ENCODE data around the gene MGMT. TPM values are rescaled to one million over a fixed set of nuclear protein-coding genes. Genes with fewer than 3 reads are reported as not detected.

The MGMT gene
- total and polyA plus RNA-seq, 9 of the 15 experiments (the other 6 are each of a cell fraction or from before 2014, with no cell fraction given), result 0.03 to 0.29 (median 0.11) TPM; not detected in 4

- no peak for TF ChIP-seq FOS (IDR thresholded peaks at IDR 0.05; ENCODE audit: extremely low read depth, insufficient read length)
- TF ChIP-seq, protein P1, sequence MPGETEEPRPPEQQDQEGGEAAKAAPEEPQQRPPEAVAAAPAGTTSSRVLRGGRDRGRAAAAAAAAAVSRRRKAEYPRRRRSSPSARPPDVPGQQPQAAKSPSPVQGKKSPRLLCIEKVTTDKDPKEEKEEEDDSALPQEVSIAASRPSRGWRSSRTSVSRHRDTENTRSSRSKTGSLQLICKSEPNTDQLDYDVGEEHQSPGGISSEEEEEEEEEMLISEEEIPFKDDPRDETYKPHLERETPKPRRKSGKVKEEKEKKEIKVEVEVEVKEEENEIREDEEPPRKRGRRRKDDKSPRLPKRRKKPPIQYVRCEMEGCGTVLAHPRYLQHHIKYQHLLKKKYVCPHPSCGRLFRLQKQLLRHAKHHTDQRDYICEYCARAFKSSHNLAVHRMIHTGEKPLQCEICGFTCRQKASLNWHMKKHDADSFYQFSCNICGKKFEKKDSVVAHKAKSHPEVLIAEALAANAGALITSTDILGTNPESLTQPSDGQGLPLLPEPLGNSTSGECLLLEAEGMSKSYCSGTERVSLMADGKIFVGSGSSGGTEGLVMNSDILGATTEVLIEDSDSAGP (CRISPR knock-in tag; IDR thresholded peaks at IDR 0.05), result no peak
- TF ChIP-seq TARDBP (IDR thresholded peaks at IDR 0.05), result no peak
- TF ChIP-seq STAG1 (CRISPR knock-in tag; IDR thresholded peaks at IDR 0.05; ENCODE audit: borderline replicate concordance), result no peak
Measured at GRCh38 chr10:129780901-129781795, 314.1 kb downstream of the MGMT start (continued).

- peak; percentile 5 to 11 (median 8) for DNase-seq (ENCODE audit: extremely low read depth in 1 of 4, low spot score in 3 of 4)
- no peak overlapping the region for H3K9ac ChIP-seq (ENCODE audit: insufficient read depth in 1 of 2, low read depth in 2 of 2, low read length in 2 of 2)
- no peak for FAIRE-seq
- H3K9me1 ChIP-seq (ENCODE audit: control insufficient read depth, insufficient read depth, low read length), result no peaks in the 10 kb centered on the region
- H3K4me2 ChIP-seq (ENCODE audit: insufficient read depth, low read length), result no peak overlapping the region
- no peak overlapping the region for H3K27ac ChIP-seq (ENCODE audit: extremely low read depth, low read depth, low read length)
- in situ Hi-C loops (cut with MboI) (no loop called here), intact Hi-C loops (cut with micrococcal nuclease) (no loop called here)
- no peaks in the 10 kb centered on the region for H3K9me3 ChIP-seq (replicated peaks; ENCODE audit: control insufficient read depth, insufficient read depth, low read depth, low read length)
- ChIA-PET POLR2A (interaction anchor here (0.5 kb wide), 1 partner anchor 380 kb away, joined by 3 read pairs; no protein-coding TSS in a partner anchor), CTCF (ENCODE audit: low intra/inter-chr PET ratio) (no interaction called here)
- H3K4me3 ChIP-seq, result no peak overlapping the region
- H3K79me2 ChIP-seq (ENCODE audit: control insufficient read depth, insufficient read depth, low read length), result no peaks in the 10 kb centered on the region
- no peaks in the 10 kb centered on the region for H3K36me3 ChIP-seq (ENCODE audit: control insufficient read depth, insufficient read depth, low read length)
- WGBS (ENCODE audit: insufficient coverage, low coverage, missing lambda C conversion rate), result 10% methylated on average over 1 of the region's 6 CpGs
- peaks cover 0 to 12% of the 10 kb centered on the region in 2 experiments; a peak in 1 of 5 replicates for H3K27me3 ChIP-seq (ENCODE audit: control insufficient read depth in 2 of 2, insufficient read depth in 2 of 2, low read length in 2 of 2)
- ATAC-seq, result no peak
- H2AFZ ChIP-seq (ENCODE audit: low read depth, low read length), result no peak overlapping the region
- no TSS peak for BruUV-seq (replicated peaks)
- H4K20me1 ChIP-seq (replicated peaks; ENCODE audit: control insufficient read depth, insufficient read depth, low read length), result no peaks in the 10 kb centered on the region
- no peaks in the 10 kb centered on the region for H3K4me1 ChIP-seq (replicated peaks in 1 of 2; ENCODE audit: control insufficient read depth in 2 of 2, insufficient read depth in 2 of 2, low read length in 2 of 2)
- no peak for TF ChIP-seq POLR3A (IDR thresholded peaks at IDR 0.05; ENCODE audit: borderline replicate concordance, extremely low read depth, insufficient read depth, insufficient read length)
- TF ChIP-seq ZNF785 (CRISPR knock-in tag; IDR thresholded peaks at IDR 0.05), result no peak
- TF ChIP-seq SIX5 (IDR thresholded peaks at IDR 0.05; ENCODE audit: borderline replicate concordance in 1 of 2, insufficient read depth in 1 of 2, low read depth in 1 of 2, low read length in 2 of 2), result no peak
- TF ChIP-seq CBFA2T2 (conservative IDR thresholded peaks at IDR 0.05), result peak; percentile 60
- TF ChIP-seq, protein P2, sequence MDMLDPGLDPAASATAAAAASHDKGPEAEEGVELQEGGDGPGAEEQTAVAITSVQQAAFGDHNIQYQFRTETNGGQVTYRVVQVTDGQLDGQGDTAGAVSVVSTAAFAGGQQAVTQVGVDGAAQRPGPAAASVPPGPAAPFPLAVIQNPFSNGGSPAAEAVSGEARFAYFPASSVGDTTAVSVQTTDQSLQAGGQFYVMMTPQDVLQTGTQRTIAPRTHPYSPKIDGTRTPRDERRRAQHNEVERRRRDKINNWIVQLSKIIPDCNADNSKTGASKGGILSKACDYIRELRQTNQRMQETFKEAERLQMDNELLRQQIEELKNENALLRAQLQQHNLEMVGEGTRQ (CRISPR knock-in tag; IDR thresholded peaks at IDR 0.05), result peak; percentile 55
- TF ChIP-seq CTCFL (IDR thresholded peaks at IDR 0.05; ENCODE audit: borderline replicate concordance, insufficient read depth, low read depth, low read length, poor library complexity, severe bottlenecking), result no peak
- TF ChIP-seq SMARCA4 (IDR thresholded peaks at IDR 0.05), result no peak
- no peak for TF ChIP-seq ZNF124 (CRISPR knock-in tag; IDR thresholded peaks at IDR 0.05)
- peak; percentile 48 for TF ChIP-seq USF1 (CRISPR knock-in tag; IDR thresholded peaks at IDR 0.05)
- no peak for TF ChIP-seq ZNF561 (CRISPR knock-in tag; conservative IDR thresholded peaks at IDR 0.05)
- peak; percentile 87 for TF ChIP-seq RAD51 (IDR thresholded peaks at IDR 0.05; ENCODE audit: borderline replicate concordance, low read depth)
Measured at GRCh38 chr10:129784291-129784690, 317.2 kb downstream of the MGMT start.

All from K562 (cell line).